NCI-H1092 treated with DMSO at 0.1 percent for 48 hours (cell line): Measurements from ENCODE around the gene PDCD7.
"Not testable (repeated sequence)": the region's sequence is repeated elsewhere in the genome, so short reads cannot be mapped to it uniquely, and the experiment has no call there.

Experiments used
- DNase-seq: peaks from one replicate; lab custom pipeline; 2025; lab: John Stamatoyannopoulos, UW

PDCD7 gene

GRCh38 chr15:65074946-65075345 lies 58.7 kb downstream of the PDCD7 start:
- DNase-seq = not testable (repeated sequence)

- no peak for DNase-seq
These were observed 61.0 kb downstream of the PDCD7 start for GRCh38 chr15:65072617-65073016.

GRCh38 chr15:65072027-65072426 lies 61.6 kb downstream of the PDCD7 start:
- no peak for DNase-seq

GRCh38 chr15:65071381-65071811 lies 62.2 kb downstream of the PDCD7 start:
- DNase-seq = no peak

- DNase-seq = no peak
These were observed 63.6 kb downstream of the PDCD7 start for GRCh38 chr15:65069779-65070546.

GRCh38 chr15:65069179-65069578 lies 64.4 kb downstream of the PDCD7 start:
- DNase-seq = no peak

- DNase-seq = no peak
These were observed 65.2 kb downstream of the PDCD7 start for GRCh38 chr15:65068403-65068788.

- DNase-seq = no peak
These were observed 65.8 kb downstream of the PDCD7 start, which contains the start of gene RASL12 for GRCh38 chr15:65067645-65068402. TSS of gene RASL12 (minus strand) at chr15:65067991. CDS start at chr15:65067835, 156 bp downstream.
